ENCODE measurements around the gene BFAR. TPM values are rescaled to one million over a fixed set of nuclear protein-coding genes. Genes with fewer than 3 reads are reported as not detected.
"Not testable (repeated sequence)": the region's sequence is repeated elsewhere in the genome, so short reads cannot be mapped to it uniquely, and the experiment has no call there.

Gene BFAR
- polyA plus RNA-seq, 5 donors: 50.8 to 72.4 (median 67.0) TPM

DNA sequence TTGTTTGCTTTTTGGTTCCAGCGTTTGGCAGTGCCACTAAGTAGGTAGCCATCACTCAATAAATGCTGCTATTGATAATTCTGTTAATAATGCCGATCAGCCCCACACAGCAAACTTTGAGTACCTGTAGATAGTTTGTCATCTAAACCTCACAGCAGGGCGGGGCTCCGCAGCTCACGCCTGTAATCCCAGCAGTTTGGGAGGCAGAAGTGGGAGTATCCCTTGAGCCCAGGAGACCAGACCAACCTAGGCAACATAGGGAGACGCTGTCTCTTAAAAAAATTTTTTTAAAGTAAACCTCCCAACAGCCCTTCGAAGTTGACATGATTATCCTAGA is 1.6 kb downstream of the BFAR start:
- DNase-seq: no peak

DNA sequence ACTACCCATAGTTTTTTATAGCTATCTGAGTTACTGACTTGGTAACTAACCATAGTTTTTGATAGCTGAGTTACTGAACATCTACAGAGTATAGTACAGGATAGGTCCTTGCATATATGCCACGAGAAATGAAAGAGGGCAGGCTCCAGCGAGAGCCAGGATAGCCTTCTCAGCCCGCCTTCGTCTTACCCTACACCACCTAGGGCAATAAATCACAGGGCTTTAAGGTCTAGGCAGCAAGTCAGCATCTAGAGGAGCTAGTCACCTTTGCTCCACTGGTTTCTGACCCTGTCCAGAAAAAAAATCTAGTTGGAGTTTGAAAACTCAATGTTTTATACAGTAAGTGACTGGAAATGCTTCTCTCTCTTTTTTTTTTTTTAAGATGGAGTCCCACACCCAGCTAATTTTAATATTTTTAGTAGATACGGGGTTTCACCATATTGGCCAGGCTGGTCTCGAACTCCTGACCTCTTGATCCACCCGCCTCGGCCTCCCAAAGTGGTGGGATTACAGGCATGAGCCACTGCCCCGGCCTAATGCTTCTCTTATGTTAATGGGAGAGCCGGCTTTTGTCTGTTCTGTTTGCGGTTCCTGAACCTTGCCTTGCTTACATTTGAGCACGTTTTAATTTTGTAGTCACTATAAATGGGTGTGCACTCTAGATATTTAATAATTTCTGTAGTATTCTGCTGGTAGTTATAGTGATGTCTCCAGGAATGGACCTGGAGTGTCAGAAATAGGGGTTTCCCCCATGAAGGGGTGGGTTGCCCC is 2.8 kb downstream of the BFAR start:
- no peak for DNase-seq

- DNase-seq: not testable (repeated sequence)
Measured at GRCh38 chr16:14636179-14636950, 3.6 kb downstream of the BFAR start.

- not testable (repeated sequence) for DNase-seq
Measured at GRCh38 chr16:14636951-14637240, 4.1 kb downstream of the BFAR start.

GRCh38 chr16:14640538-14640937 is 7.8 kb downstream of the BFAR start:
- DNase-seq: no peak

DNA sequence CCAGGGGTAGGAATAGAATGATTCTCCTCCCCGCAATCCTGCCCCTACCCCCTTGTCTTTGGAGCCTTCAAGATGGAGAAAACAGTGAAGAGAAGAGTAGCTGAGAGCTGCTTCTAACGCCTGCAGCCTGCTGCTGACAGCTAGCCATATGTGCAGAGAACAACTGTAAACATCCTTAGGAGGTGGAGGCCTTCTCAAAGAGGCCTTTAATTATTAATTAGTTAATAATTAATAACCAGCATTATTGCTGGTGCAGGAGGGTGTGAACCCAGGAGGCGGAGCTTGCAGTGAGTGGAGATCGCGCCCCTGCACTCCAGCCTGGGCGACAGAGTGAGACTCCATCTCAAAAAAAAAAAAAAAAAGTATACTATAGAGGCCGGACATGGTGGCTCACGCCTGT is 8.5 kb downstream of the BFAR start:
- no peak for DNase-seq

DNA sequence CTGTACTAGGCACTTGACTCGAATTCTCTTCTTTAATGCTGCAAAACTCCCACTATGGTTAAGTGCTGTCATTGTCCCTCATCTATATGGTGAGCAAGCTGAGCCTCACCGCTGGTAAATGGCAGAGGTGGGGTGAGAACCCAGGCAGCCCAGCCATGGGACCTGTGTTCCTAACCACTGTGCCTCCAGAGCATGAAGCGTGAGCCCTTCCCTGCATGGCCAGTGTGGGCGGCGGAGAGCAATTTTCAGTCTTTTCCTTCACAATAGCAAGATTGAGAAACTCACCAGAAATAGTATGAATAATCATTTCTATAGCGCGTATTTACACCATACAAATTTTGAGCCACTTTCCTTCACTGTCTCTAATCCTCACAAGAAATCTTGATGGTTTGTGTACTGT is 9.2 kb downstream of the BFAR start:
- no peak for DNase-seq

GRCh38 chr16:14649816-14650215 is 17.1 kb downstream of the BFAR start:
- no peak for DNase-seq

DNA sequence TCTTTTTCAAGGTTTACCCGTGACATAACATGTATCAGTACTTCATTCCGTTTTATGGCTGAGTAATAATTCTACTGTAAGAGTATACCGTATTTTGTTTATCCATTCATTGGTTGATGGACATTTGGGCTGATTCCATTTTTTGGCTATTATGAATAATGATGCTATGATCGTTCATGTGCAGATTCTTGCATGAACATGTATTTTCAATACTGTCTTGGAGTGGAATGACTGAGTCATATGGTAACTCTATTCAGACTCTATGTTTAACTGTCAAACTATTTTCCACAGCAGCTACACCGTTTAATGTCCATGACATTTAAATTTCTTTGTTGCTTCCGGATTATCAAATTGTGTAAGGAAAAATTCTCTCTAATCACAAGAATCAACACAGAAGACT is 17.9 kb downstream of the BFAR start:
- no peak for DNase-seq

DNA sequence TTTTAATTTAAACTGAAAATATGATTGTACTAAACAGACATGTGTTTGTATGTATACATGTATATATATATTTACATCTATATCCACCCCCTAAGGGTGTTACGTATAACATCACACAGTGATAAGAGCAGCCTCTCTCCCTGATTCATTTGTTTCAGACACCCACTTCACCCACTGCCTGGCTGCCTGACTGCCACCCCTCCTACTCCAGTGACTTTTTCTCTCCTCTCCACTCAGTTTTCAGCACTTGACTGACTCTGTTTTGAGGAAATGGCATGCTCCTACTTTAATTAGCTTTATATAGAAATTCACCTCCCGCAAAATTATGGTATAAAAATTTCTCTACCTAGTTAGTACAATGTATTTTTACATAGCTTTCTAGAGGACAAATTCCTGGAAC is 20.0 kb downstream of the BFAR start:
- DNase-seq: no peak

DNA sequence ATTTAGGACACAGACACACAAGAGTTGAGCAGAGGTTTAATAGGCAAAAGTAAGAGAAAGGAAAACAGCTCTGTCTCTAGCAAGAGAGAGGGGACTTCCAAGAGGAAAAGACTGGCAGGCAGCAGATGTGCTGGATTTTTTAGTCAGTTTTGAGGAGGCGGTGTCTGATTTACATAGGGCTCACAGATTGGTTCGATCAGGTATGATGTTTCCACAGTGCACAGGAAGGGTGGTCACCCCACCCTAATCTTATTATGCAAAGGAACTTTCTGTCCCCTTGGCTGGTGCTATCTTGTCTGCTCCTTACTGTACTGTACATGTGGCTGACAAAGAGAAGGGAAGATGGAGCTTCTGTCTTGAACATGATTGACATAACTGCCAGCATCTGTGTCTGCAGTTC is 25.3 kb downstream of the BFAR start:
- no peak for DNase-seq

GRCh38 chr16:14667347-14668266 is 34.9 kb downstream of the BFAR start:
- DNase-seq: no peak

DNA sequence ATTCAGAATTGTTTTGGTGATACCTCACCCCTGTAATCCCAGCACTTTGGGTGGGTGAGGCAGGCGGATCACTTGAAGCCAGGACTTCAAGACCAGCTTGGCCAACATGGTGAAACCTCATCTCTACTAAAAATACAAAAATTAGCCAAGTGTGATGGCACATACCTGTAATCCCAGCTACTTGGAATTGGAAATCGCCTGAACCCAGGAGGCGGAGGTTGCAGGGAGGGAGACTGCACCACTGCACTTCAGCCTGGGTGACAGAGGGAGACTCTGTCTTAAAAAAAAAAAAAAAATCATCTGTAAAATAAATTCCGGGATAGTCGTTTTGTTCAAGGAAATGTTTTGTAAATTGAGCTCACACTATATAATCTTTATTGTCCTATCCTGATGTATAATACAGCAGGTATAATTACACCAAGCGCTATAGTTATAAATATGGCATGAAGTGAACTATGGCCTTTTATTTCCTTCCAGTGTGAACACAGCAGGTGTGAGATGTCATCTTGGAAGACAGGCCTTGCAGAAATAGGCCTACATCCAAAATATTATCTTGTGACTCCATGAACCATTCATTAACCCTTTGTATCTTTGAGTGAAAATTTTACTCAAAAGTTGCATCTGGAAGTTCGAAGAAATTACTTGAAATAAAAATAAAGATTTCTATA is 35.9 kb downstream of the BFAR start:
- no peak for DNase-seq

DNA sequence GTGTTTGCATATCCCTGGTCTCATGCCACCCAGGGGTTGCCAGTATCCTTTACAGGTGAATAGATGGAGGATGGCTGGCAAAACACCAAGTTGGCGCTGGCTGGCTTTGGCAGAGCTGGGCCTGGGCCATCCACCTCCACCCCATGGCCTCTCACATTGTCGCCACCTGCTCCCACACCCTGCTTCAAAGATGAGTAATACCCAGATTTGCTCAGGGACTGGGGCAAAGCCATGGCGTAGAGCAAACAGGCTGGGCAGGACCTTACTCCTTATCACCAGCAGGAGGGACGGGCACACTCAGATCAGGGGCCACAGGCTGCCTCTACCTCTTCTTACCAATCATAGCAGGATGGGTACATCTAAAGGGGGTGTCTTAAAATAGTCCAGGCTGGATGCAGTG is 37.0 kb downstream of the BFAR start:
- no peak for DNase-seq

- no peak for DNase-seq
Measured at GRCh38 chr16:14672403-14672971, 39.7 kb downstream of the BFAR start.

- DNase-seq: no peak
Measured at GRCh38 chr16:14676633-14677032, 43.9 kb downstream of the BFAR start.

DNA sequence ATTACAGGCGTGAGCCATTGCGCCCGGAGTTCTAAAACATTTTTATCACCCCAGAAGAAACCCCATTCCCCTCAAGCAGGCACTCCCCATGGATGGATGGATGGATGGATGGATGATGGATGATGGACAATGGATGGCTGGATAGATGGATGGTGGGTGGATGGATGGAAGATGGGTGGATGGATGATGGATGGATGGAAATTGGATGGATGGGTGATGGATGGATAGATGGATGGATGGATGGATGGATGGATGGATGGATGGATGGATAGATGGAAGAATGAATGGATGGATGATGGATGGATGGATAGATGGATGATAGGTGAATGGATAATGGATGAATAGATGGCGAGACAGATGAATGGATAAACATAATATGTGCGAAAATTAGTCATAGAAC is 44.9 kb downstream of the BFAR start:
- no peak for DNase-seq

- DNase-seq: no peak
Measured at GRCh38 chr16:14678748-14679497, 46.2 kb downstream of the BFAR start.

GRCh38 chr16:14680396-14680795 is 47.6 kb downstream of the BFAR start:
- DNase-seq: not testable (repeated sequence)

DNA sequence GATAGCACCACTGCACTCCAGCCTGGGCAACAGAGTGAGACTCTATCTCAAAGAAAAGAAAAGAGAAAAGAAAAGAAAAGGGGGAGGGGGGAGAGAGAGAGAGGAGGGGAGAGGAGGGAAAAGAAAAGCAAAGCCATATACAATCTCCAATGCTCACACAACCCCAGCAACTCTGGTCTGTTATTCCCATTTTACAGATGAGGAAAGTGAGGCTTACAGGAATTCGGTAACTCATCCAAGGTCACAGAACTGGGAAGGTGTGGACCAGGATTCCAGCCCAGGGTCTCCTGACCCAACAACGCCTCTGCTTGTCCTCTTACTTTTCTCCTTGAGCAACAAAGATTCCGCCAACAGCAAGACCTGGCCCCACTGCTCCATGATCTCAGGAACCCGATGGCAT is 48.4 kb downstream of the BFAR start:
- DNase-seq: no peak

GRCh38 chr16:14682121-14682520 is 49.4 kb downstream of the BFAR start:
- DNase-seq: no peak
